ENCODE results near the gene LRRC66. TPM values are rescaled to one million over a fixed set of nuclear protein-coding genes. Genes with fewer than 3 reads are reported as not detected.

Gene LRRC66
- total and polyA plus RNA-seq, 2 of the 13 experiments (the other 11 are each of a cell fraction or from before 2014, with no cell fraction given): not detected

DNA sequence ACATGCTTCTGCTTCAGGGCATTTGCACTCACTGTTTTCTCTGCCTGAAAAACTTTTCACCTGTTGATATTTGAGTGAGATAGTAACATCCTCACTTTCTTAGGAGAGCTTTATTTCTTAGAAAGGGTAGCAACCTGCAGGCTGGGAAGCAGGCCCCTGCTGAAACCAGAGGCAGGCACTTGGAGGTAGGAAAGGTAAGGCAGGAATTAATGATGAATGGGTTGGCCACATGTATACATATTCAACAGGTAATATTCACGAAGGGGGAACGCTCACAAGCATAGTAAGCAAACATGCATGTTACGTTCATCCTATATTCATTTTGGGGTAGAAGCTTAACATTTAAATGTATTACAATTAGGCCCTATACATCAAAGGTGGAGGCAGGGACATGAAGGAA is 34.1 kb upstream of the LRRC66 start:
- no peak for DNase-seq (ENCODE audit: low spot score)
- no peak overlapping the region for H3K9ac ChIP-seq (ENCODE audit: insufficient read depth, low read depth, low read length)
- H3K79me2 ChIP-seq (ENCODE audit: insufficient read depth, low read length): no peaks in the 10 kb centered on the region
- no peaks in the 10 kb centered on the region for H3K27me3 ChIP-seq (ENCODE audit: control insufficient read depth in 1 of 2, insufficient read depth in 2 of 2, low read length in 2 of 2)
- CTCF ChIA-PET (ENCODE audit: low intra/inter-chr PET ratio, low total read pairs): no interaction called here
- H3K4me2 ChIP-seq (ENCODE audit: low read depth, low read length): no peak overlapping the region
- intact Hi-C loops (cut with micrococcal nuclease; ENCODE audit: unreplicated experiment) (no loop called here), in situ Hi-C loops (cut with HindIII; ENCODE audit: extremely low pct_ligation_motif_present, low pct_unique_long_range_greater_than_20kb) (no loop called here)
- H4K20me1 ChIP-seq (ENCODE audit: insufficient read depth, low read length): no peaks in the 10 kb centered on the region
- H3K36me3 ChIP-seq (replicated peaks in 1 of 2; ENCODE audit: control insufficient read depth in 1 of 2, insufficient read depth in 2 of 2, low read length in 2 of 2): no peaks in the 10 kb centered on the region
- POLR2A ChIA-PET: no interaction called here
- H3K27ac ChIP-seq (ENCODE audit: extremely low read length, insufficient read depth, low read length): no peak overlapping the region
- FAIRE-seq: no peak
- H2AFZ ChIP-seq (ENCODE audit: low read length): no peak overlapping the region
- no peak for TF ChIP-seq RFX3 (CRISPR knock-in tag; IDR thresholded peaks at IDR 0.05)
- TF ChIP-seq ZNF260 (CRISPR knock-in tag; IDR thresholded peaks at IDR 0.05; ENCODE audit: borderline replicate concordance, low read depth): no peak
- TF ChIP-seq FIP1L1 (IDR thresholded peaks at IDR 0.05; ENCODE audit: borderline replicate concordance, insufficient read depth, low read depth, low read length): no peak
- TF ChIP-seq, protein P1, sequence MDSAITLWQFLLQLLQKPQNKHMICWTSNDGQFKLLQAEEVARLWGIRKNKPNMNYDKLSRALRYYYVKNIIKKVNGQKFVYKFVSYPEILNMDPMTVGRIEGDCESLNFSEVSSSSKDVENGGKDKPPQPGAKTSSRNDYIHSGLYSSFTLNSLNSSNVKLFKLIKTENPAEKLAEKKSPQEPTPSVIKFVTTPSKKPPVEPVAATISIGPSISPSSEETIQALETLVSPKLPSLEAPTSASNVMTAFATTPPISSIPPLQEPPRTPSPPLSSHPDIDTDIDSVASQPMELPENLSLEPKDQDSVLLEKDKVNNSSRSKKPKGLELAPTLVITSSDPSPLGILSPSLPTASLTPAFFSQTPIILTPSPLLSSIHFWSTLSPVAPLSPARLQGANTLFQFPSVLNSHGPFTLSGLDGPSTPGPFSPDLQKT (CRISPR knock-in tag; IDR thresholded peaks at IDR 0.05; ENCODE audit: borderline replicate concordance): no peak
- no peak for TF ChIP-seq YY1 (IDR thresholded peaks at IDR 0.05; ENCODE audit: insufficient read depth, insufficient replicate concordance, low read depth, low read length)
- no peak for TF ChIP-seq ZSCAN29 (CRISPR knock-in tag; conservative IDR thresholded peaks at IDR 0.05)
- TF ChIP-seq, protein P2, sequence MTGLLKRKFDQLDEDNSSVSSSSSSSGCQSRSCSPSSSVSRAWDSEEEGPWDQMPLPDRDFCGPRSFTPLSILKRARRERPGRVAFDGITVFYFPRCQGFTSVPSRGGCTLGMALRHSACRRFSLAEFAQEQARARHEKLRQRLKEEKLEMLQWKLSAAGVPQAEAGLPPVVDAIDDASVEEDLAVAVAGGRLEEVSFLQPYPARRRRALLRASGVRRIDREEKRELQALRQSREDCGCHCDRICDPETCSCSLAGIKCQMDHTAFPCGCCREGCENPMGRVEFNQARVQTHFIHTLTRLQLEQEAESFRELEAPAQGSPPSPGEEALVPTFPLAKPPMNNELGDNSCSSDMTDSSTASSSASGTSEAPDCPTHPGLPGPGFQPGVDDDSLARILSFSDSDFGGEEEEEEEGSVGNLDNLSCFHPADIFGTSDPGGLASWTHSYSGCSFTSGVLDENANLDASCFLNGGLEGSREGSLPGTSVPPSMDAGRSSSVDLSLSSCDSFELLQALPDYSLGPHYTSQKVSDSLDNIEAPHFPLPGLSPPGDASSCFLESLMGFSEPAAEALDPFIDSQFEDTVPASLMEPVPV (CRISPR knock-in tag; IDR thresholded peaks at IDR 0.05): no peak
- no peak for TF ChIP-seq ATF1 (CRISPR knock-in tag; IDR thresholded peaks at IDR 0.05)
- TF ChIP-seq MIXL1 (CRISPR knock-in tag; IDR thresholded peaks at IDR 0.05): no peak
- TF ChIP-seq NR2C2 (CRISPR knock-in tag; IDR thresholded peaks at IDR 0.05; ENCODE audit: borderline replicate concordance): no peak
- TF ChIP-seq TARDBP (CRISPR knock-in tag; IDR thresholded peaks at IDR 0.05): no peak
- TF ChIP-seq ASH2L (IDR thresholded peaks at IDR 0.05; ENCODE audit: insufficient read length, low read depth, low read length): no peak
- TF ChIP-seq, protein P3, sequence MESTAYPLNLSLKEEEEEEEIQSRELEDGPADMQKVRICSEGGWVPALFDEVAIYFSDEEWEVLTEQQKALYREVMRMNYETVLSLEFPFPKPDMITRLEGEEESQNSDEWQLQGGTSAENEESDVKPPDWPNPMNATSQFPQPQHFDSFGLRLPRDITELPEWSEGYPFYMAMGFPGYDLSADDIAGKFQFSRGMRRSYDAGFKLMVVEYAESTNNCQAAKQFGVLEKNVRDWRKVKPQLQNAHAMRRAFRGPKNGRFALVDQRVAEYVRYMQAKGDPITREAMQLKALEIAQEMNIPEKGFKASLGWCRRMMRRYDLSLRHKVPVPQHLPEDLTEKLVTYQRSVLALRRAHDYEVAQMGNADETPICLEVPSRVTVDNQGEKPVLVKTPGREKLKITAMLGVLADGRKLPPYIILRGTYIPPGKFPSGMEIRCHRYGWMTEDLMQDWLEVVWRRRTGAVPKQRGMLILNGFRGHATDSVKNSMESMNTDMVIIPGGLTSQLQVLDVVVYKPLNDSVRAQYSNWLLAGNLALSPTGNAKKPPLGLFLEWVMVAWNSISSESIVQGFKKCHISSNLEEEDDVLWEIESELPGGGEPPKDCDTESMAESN (CRISPR knock-in tag; conservative IDR thresholded peaks at IDR 0.05): no peak
- no peak for TF ChIP-seq ZNF678 (CRISPR knock-in tag; IDR thresholded peaks at IDR 0.05)
- TF ChIP-seq, protein P4, sequence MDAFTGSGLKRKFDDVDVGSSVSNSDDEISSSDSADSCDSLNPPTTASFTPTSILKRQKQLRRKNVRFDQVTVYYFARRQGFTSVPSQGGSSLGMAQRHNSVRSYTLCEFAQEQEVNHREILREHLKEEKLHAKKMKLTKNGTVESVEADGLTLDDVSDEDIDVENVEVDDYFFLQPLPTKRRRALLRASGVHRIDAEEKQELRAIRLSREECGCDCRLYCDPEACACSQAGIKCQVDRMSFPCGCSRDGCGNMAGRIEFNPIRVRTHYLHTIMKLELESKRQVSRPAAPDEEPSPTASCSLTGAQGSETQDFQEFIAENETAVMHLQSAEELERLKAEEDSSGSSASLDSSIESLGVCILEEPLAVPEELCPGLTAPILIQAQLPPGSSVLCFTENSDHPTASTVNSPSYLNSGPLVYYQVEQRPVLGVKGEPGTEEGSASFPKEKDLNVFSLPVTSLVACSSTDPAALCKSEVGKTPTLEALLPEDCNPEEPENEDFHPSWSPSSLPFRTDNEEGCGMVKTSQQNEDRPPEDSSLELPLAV (CRISPR knock-in tag; conservative IDR thresholded peaks at IDR 0.05; ENCODE audit: low read depth): no peak
- no peak for TF ChIP-seq ZNF891 (CRISPR knock-in tag; IDR thresholded peaks at IDR 0.05)
- TF ChIP-seq ZNF510 (CRISPR knock-in tag; IDR thresholded peaks at IDR 0.05; ENCODE audit: low read depth): no peak
- TF ChIP-seq PRMT3 (CRISPR knock-in tag; IDR thresholded peaks at IDR 0.05; ENCODE audit: borderline replicate concordance, low read depth): no peak
- ATAC-seq: no peak
- 98% methylated on average over 3 of the region's 3 CpGs for WGBS (ENCODE audit: low lambda C conversion rate)
- no TSS peak for BruUV-seq (replicated peaks)
- no peak overlapping the region for H3K4me3 ChIP-seq (replicated peaks in 1 of 3; ENCODE audit: insufficient read depth in 1 of 3, low read depth in 2 of 3, low read length in 3 of 3)
- no peaks in the 10 kb centered on the region for H3K9me3 ChIP-seq (ENCODE audit: low read length)
- H3K4me1 ChIP-seq (ENCODE audit: insufficient read depth, low read length): peaks cover 21% of the 10 kb centered on the region

Measured in HepG2 (cell line).